Upper lobe of right lung (tissue), 1 donor: Measurements from ENCODE around the gene MON2. TPM values are rescaled to one million over a fixed set of nuclear protein-coding genes. Genes with fewer than 3 reads are reported as not detected.

ENCODE experiments used
- ATAC-seq: fragments of 200-7000 bp; cut with Tn5 transposase; one replicate; pipeline ENCODE4 v1.9.1; 2020; ENCODE audit warnings: mild to moderate bottlenecking, moderate library complexity
- DNase-seq: peaks from one replicate; pipeline ENCODE4 v3.0.0-alpha.2; 2020
- H3K27ac ChIP-seq: fragments of 200-600 bp; one replicate; pipeline ENCODE4 v1.8.0; 2022
- H3K27me3 ChIP-seq: fragments of 200-600 bp; one replicate; pipeline ENCODE4 v1.8.0; 2022; ENCODE audit warnings: mild to moderate bottlenecking
- H3K36me3 ChIP-seq: fragments of 200-600 bp; one replicate; pipeline ENCODE4 v1.8.0; 2022
- H3K4me1 ChIP-seq: fragments of 200-600 bp; one replicate; pipeline ENCODE4 v1.8.0; 2022
- H3K4me3 ChIP-seq: fragments of 200-600 bp; one replicate; pipeline ENCODE4 v1.8.0; 2022; ENCODE audit warnings: mild to moderate bottlenecking
- H3K9me3 ChIP-seq: fragments of 200-600 bp; one replicate; pipeline ENCODE4 v1.8.0; 2022
- intact Hi-C: fragments of 100-400 bp; cut with DNase I; formaldehyde crosslinking; loops from one replicate; pipeline ENCODE4 v1.11.0; 2022
- total RNA-seq: library from RNA; stranded (reverse); fragmentation: NEBNext Ultra II Directional; extraction: Animal tissue kit (Norgen Biotek cat#: 25700); gene quantifications from one replicate; pipeline ENCODE4 v1.2.1, GENCODE V29; 2021
- TF ChIP-seq, protein P1 (sequence below): fragments of 200-600 bp; IDR thresholded peaks from one replicate; pipeline ENCODE4 v1.8.0; 2022; ENCODE audit warnings: antibody characterized with exemption
- donor health status: DM: no; HTN: yes; CAD: no; lungs with severe emphysema.

Gene MON2
- total RNA-seq, 1 donor from 2014 or later, result 58.2 TPM

DNA sequence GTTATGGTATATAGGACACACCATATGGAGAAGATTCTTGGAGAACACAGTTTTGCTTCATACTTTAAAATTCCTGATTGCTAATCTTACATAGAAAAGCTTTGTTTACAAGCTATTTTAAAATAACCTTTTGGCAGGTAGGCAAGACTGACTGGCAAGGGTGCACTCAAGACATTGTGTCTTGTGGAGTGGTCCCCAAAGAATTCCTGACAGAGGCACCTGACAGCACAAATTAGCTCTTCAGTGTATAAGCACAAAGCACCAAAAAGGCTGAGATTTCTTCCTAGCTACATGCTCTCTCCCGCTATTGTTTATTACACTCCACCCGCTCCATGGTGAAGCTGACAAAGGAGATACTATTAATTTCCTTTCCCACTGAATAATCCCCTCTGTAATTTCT, 139.4 kb downstream of the MON2 start:
- no peak overlapping the region for H3K27ac ChIP-seq
- TF ChIP-seq, protein P1, sequence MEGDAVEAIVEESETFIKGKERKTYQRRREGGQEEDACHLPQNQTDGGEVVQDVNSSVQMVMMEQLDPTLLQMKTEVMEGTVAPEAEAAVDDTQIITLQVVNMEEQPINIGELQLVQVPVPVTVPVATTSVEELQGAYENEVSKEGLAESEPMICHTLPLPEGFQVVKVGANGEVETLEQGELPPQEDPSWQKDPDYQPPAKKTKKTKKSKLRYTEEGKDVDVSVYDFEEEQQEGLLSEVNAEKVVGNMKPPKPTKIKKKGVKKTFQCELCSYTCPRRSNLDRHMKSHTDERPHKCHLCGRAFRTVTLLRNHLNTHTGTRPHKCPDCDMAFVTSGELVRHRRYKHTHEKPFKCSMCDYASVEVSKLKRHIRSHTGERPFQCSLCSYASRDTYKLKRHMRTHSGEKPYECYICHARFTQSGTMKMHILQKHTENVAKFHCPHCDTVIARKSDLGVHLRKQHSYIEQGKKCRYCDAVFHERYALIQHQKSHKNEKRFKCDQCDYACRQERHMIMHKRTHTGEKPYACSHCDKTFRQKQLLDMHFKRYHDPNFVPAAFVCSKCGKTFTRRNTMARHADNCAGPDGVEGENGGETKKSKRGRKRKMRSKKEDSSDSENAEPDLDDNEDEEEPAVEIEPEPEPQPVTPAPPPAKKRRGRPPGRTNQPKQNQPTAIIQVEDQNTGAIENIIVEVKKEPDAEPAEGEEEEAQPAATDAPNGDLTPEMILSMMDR, result no peak
- H3K36me3 ChIP-seq, result no peaks in the 10 kb centered on the region
- H3K27me3 ChIP-seq, result no peaks in the 10 kb centered on the region
- H3K4me1 ChIP-seq, result peaks cover 20% of the 10 kb centered on the region
- no peaks in the 10 kb centered on the region for H3K9me3 ChIP-seq
- no peak overlapping the region for H3K4me3 ChIP-seq
- ATAC-seq (no peak), DNase-seq (no peak)
- intact Hi-C loops, result no loop called here

DNA sequence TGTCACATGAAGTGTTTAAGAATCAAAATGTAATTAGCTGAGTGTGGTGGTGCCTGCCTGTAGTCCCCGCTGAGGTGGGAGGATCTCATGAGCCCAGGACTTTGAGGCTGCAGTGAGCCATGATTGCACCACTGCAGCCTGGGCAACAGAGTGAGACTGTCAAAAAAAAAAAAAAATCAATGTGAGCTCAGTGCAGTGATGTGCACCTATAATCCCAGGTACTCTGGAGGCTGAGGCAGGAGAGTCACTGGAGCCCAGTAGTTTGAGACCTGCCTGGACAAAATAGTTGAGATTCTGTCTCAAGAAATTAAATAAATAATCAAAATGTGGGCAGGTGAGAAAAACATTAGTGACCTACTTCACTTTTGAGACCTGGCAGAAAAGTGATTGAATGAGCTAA, 140.0 kb downstream of the MON2 start:
- intact Hi-C loops, result no loop called here
- H3K27ac ChIP-seq, result no peak overlapping the region
- no peaks in the 10 kb centered on the region for H3K27me3 ChIP-seq
- DNase-seq (no peak), ATAC-seq (no peak)
- peaks cover 19% of the 10 kb centered on the region for H3K4me1 ChIP-seq
- TF ChIP-seq, protein P1, result no peak
- no peaks in the 10 kb centered on the region for H3K36me3 ChIP-seq
- no peaks in the 10 kb centered on the region for H3K9me3 ChIP-seq
- no peak overlapping the region for H3K4me3 ChIP-seq

DNA sequence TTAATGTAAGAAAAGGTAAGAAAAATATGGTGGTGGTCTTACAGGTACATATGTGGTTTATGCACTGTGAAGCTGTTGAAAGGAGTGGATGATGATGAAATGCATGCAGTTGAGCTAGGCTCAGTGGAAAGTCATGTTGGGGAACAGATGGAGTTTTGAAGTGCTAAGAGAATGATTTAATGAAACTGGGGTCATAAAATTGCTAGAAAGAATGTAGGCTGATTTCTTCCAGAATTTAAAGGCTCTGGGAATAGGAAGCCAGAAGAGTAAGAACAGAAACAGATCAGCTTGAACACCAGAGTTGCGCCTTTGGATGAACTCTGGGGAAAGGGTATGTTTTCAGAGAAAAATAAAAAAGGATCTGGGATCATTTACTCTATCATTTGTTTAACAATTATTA, 146.5 kb downstream of the MON2 start:
- Histone ChIP-seq H3K4me3 (no peak overlapping the region), H3K27me3 (no peaks in the 10 kb centered on the region), H3K9me3 (no peaks in the 10 kb centered on the region), H3K27ac (no peak overlapping the region), H3K4me1 (no peaks in the 10 kb centered on the region), H3K36me3 (no peaks in the 10 kb centered on the region)
- TF ChIP-seq, protein P1, result no peak
- ATAC-seq (no peak), DNase-seq (no peak)
- intact Hi-C loops, result no loop called here

DNA sequence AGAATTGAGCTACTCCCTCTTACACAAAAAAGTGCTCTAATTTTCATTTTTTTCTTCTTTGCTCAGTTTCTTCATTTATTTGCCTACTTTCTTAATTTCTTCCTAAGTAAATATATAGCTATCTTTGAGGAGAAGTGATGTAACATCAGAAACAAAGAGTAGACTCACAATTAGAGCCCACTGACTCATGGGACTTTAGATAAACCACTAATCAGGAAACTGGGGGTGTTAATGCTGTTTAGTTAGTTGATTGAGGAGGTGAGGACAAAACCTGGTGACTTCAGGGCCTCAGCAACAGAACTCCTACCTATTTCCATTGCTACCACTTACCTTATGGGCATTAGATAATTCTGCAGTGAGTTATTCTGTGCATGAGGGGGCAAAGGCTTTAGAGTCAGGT, 151.7 kb downstream of the MON2 start:
- TF ChIP-seq, protein P1, result no peak
- ATAC-seq, result no peak
- no peak overlapping the region for H3K27ac ChIP-seq
- no peaks in the 10 kb centered on the region for H3K27me3 ChIP-seq
- H3K9me3 ChIP-seq, result no peaks in the 10 kb centered on the region
- intact Hi-C loops, result no loop called here
- DNase-seq, result no peak
- no peaks in the 10 kb centered on the region for H3K4me1 ChIP-seq
- H3K4me3 ChIP-seq, result no peak overlapping the region
- no peaks in the 10 kb centered on the region for H3K36me3 ChIP-seq

DNA sequence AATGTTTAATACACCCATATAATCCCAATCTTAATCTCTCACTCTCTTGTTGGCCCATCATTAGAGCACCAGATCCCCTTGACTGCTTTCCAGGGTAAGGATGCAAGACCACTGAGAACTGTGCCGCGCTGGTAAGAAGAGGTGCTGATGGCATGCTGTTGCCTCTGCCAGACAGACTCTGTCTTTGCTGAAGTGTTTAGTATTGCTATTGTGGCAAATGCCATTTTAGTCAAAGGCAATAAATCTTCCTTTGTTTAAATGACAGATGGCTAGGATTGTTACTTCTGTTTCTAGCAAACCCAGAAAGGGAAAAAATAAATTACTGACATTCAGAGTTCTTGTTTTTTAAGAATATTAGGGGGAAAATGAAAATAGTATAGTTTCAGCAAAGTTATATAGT, 152.3 kb downstream of the MON2 start:
- TF ChIP-seq, protein P1, result no peak
- Histone ChIP-seq H3K4me3 (no peak overlapping the region), H3K36me3 (no peaks in the 10 kb centered on the region), H3K27me3 (no peaks in the 10 kb centered on the region), H3K27ac (no peak overlapping the region), H3K4me1 (no peaks in the 10 kb centered on the region), H3K9me3 (no peaks in the 10 kb centered on the region)
- intact Hi-C loops, result no loop called here
- ATAC-seq (no peak), DNase-seq (no peak)

DNA sequence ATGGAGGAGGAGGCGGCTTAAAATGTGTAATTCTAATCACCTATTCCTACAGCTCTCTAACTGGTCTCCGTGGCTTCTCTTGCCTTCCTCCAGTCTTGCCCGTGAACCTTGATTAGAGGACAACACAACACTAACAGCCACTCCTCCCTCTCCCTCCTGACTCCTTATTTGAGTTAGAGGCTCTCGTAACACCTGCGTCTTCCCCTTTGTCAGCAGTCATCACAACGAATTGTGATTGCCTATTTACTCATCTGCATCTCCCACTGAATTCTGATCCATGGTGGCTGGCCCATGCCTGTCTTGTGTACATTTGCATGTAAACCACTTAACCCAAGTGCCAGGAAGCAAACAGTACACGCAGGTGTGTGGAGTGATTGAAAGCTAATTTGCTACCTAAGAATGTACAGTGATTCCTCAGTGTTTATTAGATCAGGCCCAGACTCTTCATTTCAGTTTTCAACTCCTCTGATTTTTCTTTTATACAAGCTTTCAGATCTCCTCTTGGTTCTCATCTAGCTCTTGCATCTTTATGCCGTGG, 154.5 kb downstream of the MON2 start:
- intact Hi-C loops, result no loop called here
- Histone ChIP-seq H3K9me3 (no peaks in the 10 kb centered on the region), H3K27ac (no peak overlapping the region), H3K4me1 (no peaks in the 10 kb centered on the region), H3K4me3 (no peak overlapping the region), H3K27me3 (no peaks in the 10 kb centered on the region), H3K36me3 (no peaks in the 10 kb centered on the region)
- TF ChIP-seq, protein P1, result no peak
- ATAC-seq (peak; percentile 40), DNase-seq (no peak)
